Measurements from ENCODE around the gene KCNH1. TPM values are rescaled to one million over a fixed set of nuclear protein-coding genes. Genes with fewer than 3 reads are reported as not detected.

The KCNH1 gene
- total RNA-seq, 1 donor from 2014 or later = 0.10 TPM

GRCh38 chr1:210702506-210702905 lies 431.4 kb downstream of the KCNH1 start:
- H3K36me3 Mint-ChIP-seq (ENCODE audit: low read depth, unreplicated experiment) = no peaks in the 10 kb centered on the region
- H3K27ac Mint-ChIP-seq (ENCODE audit: unreplicated experiment) = no peak overlapping the region
- H3K9me3 Mint-ChIP-seq (ENCODE audit: unreplicated experiment) = no peaks in the 10 kb centered on the region
- no peak for TF ChIP-seq CTCF (IDR thresholded peaks at IDR 0.05; ENCODE audit: unreplicated experiment)
- no peak for DNase-seq (ENCODE audit: low spot score)
- H3K27me3 Mint-ChIP-seq (ENCODE audit: unreplicated experiment) = no peaks in the 10 kb centered on the region
- no peak overlapping the region for H3K4me3 Mint-ChIP-seq (ENCODE audit: unreplicated experiment)
- H3K4me1 Mint-ChIP-seq (ENCODE audit: unreplicated experiment) = peaks cover 13% of the 10 kb centered on the region

- H3K27me3 Mint-ChIP-seq (ENCODE audit: unreplicated experiment) = no peaks in the 10 kb centered on the region
- no peaks in the 10 kb centered on the region for H3K36me3 Mint-ChIP-seq (ENCODE audit: low read depth, unreplicated experiment)
- H3K9me3 Mint-ChIP-seq (ENCODE audit: unreplicated experiment) = no peaks in the 10 kb centered on the region
Observed at GRCh38 chr1:210700511-210700910, 433.4 kb downstream of the KCNH1 start.

GRCh38 chr1:210700083-210700482 lies 433.9 kb downstream of the KCNH1 start:
- no peak overlapping the region for H3K27ac Mint-ChIP-seq (ENCODE audit: unreplicated experiment)
- no peak for DNase-seq (ENCODE audit: low spot score)
- no peak for TF ChIP-seq CTCF (IDR thresholded peaks at IDR 0.05; ENCODE audit: unreplicated experiment)
- no peaks in the 10 kb centered on the region for H3K9me3 Mint-ChIP-seq (ENCODE audit: unreplicated experiment)
- no peaks in the 10 kb centered on the region for H3K36me3 Mint-ChIP-seq (ENCODE audit: low read depth, unreplicated experiment)
- peaks cover 2% of the 10 kb centered on the region for H3K4me1 Mint-ChIP-seq (ENCODE audit: unreplicated experiment)
- H3K27me3 Mint-ChIP-seq (ENCODE audit: unreplicated experiment) = no peaks in the 10 kb centered on the region
- no peak overlapping the region for H3K4me3 Mint-ChIP-seq (ENCODE audit: unreplicated experiment)

More at GRCh38 chr1:210700511-210700910, 433.4 kb downstream of the KCNH1 start:
- TF ChIP-seq CTCF (IDR thresholded peaks at IDR 0.05; ENCODE audit: unreplicated experiment) = no peak
- no peak overlapping the region for H3K27ac Mint-ChIP-seq (ENCODE audit: unreplicated experiment)
- peaks cover 4% of the 10 kb centered on the region for H3K4me1 Mint-ChIP-seq (ENCODE audit: unreplicated experiment)
- no peak for DNase-seq (ENCODE audit: low spot score)
- H3K4me3 Mint-ChIP-seq (ENCODE audit: unreplicated experiment) = no peak overlapping the region

GRCh38 chr1:210698661-210699060 lies 435.3 kb downstream of the KCNH1 start:
- no peak overlapping the region for H3K27ac Mint-ChIP-seq (ENCODE audit: unreplicated experiment)
- no peak for TF ChIP-seq CTCF (IDR thresholded peaks at IDR 0.05; ENCODE audit: unreplicated experiment)
- H3K4me3 Mint-ChIP-seq (ENCODE audit: unreplicated experiment) = no peak overlapping the region
- DNase-seq (ENCODE audit: low spot score) = no peak
- no peaks in the 10 kb centered on the region for H3K4me1 Mint-ChIP-seq (ENCODE audit: unreplicated experiment)
- H3K9me3 Mint-ChIP-seq (ENCODE audit: unreplicated experiment) = no peaks in the 10 kb centered on the region
- H3K36me3 Mint-ChIP-seq (ENCODE audit: low read depth, unreplicated experiment) = no peaks in the 10 kb centered on the region
- peaks cover 2% of the 10 kb centered on the region for H3K27me3 Mint-ChIP-seq (ENCODE audit: unreplicated experiment)

- H3K36me3 Mint-ChIP-seq (ENCODE audit: low read depth, unreplicated experiment) = no peaks in the 10 kb centered on the region
- no peak overlapping the region for H3K4me3 Mint-ChIP-seq (ENCODE audit: unreplicated experiment)
- H3K27ac Mint-ChIP-seq (ENCODE audit: unreplicated experiment) = no peak overlapping the region
- no peaks in the 10 kb centered on the region for H3K9me3 Mint-ChIP-seq (ENCODE audit: unreplicated experiment)
- DNase-seq (ENCODE audit: low spot score) = no peak
- peaks cover 4% of the 10 kb centered on the region for H3K4me1 Mint-ChIP-seq (ENCODE audit: unreplicated experiment)
- H3K27me3 Mint-ChIP-seq (ENCODE audit: unreplicated experiment) = peaks cover 5% of the 10 kb centered on the region
- no peak for TF ChIP-seq CTCF (IDR thresholded peaks at IDR 0.05; ENCODE audit: unreplicated experiment)
Observed at GRCh38 chr1:210697185-210697584, 436.8 kb downstream of the KCNH1 start.

All from endothelial cell (in vitro differentiated cells).